Hepatocyte (in vitro differentiated cells): ENCODE results near the gene STK32B.

Source experiments
- EZH2 ChIP-seq: fragments of 200-600 bp; sonication (generic); IDR thresholded peaks from 2 replicates; pipeline ENCODE4 v1.6.1; 2016; ENCODE audit warnings: antibody characterized with exemption, mild to moderate bottlenecking, borderline replicate concordance
- EZH2phosphoT487 ChIP-seq: fragments of 200-600 bp; sonication (generic); IDR thresholded peaks from one replicate; pipeline ENCODE4 v1.6.1; 2018; ENCODE audit warnings: antibody characterized with exemption, mild to moderate bottlenecking, low read depth, moderate library complexity; ENCODE audit not compliant: unreplicated experiment, severe bottlenecking
- TF ChIP-seq, protein P1 (sequence below): fragments of 200-600 bp; sonication (generic); IDR thresholded peaks from 2 replicates; pipeline ENCODE4 v1.5.1; 2016; ENCODE audit warnings: antibody characterized with exemption, mild to moderate bottlenecking; ENCODE audit not compliant: poor library complexity

DNA sequence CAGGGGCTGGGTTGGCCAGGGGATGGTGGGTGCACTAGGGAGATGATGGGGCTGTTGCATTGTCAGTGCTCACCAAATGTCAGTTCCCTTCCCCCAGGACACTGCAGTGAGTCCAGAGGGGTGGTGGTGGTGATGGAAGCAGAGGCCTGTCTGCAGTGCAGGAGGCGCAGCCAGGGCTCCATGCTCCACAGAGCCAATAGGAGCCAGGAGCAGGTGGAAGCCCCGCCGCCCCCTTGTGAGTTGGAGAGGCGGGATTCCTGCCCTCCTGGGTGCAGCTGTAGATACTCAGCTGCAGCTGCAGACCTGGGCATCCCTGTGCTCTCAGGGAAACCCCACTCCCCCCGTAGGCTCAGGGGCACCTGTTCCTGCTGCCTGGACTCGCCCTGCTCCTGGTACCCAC lies 372.4 kb downstream of the STK32B start:
- TF ChIP-seq, protein P1, sequence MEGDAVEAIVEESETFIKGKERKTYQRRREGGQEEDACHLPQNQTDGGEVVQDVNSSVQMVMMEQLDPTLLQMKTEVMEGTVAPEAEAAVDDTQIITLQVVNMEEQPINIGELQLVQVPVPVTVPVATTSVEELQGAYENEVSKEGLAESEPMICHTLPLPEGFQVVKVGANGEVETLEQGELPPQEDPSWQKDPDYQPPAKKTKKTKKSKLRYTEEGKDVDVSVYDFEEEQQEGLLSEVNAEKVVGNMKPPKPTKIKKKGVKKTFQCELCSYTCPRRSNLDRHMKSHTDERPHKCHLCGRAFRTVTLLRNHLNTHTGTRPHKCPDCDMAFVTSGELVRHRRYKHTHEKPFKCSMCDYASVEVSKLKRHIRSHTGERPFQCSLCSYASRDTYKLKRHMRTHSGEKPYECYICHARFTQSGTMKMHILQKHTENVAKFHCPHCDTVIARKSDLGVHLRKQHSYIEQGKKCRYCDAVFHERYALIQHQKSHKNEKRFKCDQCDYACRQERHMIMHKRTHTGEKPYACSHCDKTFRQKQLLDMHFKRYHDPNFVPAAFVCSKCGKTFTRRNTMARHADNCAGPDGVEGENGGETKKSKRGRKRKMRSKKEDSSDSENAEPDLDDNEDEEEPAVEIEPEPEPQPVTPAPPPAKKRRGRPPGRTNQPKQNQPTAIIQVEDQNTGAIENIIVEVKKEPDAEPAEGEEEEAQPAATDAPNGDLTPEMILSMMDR, result no peak
- TF ChIP-seq EZH2phosphoT487 (no peak), EZH2 (no peak)
